COLO668 (cell line): ENCODE measurements around the gene HECW1.
"Not testable (repeated sequence)": the region's sequence is repeated elsewhere in the genome, so short reads cannot be mapped to it uniquely, and the experiment has no call there.

ENCODE experiments used
- DNase-seq: peaks from one replicate; lab custom pipeline; 2025; ENCODE audit not compliant: unreplicated experiment; lab: John Stamatoyannopoulos, UW

Gene HECW1

DNA sequence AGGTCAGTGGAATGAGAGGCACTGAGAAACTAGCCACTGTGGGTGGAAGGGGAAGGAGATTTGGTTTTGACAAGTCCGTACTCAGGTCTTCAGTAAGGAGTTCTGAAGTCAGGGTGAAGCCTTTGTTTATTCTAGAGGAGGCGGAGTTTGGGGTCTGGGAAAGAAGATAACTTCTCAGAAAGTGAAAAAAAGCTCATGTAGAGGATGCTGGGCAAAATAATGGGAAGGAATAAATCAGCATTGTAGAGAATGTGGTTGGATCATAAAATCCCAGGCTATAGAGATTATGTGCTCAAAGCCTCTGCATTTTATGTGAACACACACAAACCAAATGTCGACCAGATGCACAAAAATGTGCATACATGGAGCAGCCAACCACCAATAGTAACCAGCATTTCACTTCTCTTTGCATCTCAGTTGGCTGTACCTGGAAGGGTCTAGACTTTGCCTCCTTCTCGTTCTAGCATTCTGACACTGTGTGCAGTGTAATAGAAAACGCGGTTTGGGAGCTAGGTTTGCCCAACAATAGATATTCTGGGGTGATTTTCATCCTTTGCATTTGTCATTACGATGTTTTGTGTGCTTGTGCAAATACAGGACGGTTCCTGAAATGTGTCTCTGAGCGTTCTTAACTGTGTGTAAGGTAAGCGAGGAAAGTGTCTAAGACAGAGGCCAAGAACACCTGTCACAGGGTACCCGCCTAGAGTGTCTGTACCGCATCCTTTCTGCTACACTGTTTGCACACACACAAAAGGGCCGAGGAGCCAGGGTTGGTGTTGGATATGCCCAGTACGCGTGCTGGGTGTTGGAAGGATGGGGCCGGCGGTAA lies 603 bp upstream of the HECW1 start:
- DNase-seq, result no peak

DNA sequence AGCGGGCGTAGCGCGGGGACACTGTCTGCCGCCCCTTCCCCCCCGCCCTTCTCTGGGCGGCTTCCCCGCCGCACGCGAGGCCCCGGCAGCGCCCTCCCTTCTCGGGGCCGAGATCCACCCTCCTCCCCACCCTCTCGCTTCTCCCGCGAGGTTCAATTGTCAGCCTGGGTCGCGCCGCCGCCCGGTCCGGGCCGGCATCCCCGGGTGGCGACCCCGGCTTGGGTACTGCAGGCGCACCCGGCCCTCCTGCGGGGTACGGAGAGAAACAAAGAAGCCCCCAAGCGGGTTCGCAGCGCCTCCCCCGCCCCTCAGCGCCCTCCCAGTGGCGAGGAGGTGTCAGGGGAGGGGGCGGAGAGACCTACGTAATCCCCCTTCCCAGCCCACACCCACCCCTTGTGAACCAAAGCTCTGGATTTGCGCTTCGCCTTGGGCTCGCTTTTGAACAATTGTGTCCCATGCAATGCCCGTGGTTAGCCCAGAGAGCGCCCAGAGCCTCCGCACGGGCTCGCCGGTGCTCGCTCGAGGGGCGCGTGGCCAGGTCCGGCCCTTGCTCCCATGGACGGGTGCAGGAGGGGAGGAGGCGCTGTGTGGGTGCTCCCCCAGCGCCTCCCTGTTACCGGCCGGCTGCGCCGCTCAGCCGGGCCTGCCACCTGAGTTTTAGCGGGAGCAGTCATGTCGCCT lies 634 bp downstream of the HECW1 start:
- no peak for DNase-seq

DNA sequence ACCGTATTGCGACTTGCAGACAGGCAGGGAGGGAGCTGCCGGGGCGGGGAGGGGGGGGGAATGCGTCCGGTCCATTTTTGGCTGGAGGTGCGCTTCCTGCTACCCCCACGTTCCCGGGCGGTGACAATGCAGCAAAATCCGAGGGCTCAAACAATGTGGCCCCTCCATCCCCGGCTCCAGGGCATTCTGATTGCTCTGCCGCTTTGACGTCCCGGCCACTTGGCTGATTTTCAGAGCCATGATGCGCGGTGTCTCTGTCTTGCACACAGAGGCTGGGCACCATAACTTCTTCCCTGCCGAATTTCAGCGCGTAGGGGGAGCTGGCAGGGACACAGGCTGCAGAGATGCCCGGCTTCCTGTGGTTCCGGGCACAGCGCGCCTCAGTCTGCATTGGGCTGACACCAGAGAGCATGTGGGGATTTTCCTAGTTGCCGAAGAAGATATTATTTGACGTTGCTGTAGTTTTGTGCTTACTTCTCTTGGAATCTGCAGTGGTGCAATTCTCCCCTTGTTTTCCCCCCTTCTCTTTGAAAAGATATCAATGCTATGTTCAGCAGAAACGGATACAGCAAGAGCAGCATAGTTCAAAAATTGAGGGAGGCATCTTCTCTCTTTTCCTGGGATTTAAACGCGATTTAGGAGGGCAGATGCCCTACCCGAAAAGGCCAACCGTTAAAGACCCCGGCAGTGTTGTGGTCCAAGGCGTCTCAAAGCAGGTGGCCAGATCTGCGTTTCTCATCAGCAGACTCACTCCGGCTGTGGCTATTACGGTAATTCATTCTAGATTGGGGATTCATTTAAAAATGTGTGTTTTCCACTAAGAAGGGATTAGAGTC lies 1.4 kb downstream of the HECW1 start:
- DNase-seq, result no peak

DNA sequence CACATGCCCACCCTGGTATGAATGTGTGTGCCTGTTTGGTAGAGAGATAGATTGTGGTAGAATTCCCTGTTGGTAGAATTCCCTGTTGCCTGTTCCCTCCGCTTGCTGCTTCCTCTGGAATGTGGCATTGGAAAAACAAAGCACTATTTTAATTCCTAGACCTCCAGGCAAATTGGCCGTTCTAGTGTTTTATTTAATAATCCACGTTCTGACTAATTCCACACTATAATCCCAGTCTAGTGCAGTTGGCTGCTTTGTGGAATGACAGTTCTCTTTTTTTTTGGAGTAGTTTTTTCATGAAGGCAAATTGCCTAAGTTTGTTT lies 2.0 kb downstream of the HECW1 start:
- no peak for DNase-seq

DNA sequence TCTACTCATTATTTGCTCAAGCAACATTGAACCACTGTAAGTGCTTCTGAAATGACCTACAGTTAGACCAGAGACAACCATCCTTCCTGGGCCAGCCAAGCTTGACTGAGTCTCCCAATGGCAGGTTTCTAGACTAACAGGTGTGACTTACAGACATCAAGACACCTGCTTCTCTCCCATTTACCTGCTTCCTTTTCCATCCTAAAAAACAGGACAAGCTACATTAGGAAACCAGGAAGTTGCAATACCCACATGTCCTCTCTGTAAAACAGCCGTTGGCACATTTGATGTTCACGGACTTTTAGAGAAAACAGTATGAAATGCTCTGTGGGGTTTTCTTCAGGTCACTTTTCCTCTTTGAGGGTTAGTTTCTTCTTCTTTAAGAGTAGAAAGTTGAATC lies 4.0 kb downstream of the HECW1 start:
- no peak for DNase-seq

DNA sequence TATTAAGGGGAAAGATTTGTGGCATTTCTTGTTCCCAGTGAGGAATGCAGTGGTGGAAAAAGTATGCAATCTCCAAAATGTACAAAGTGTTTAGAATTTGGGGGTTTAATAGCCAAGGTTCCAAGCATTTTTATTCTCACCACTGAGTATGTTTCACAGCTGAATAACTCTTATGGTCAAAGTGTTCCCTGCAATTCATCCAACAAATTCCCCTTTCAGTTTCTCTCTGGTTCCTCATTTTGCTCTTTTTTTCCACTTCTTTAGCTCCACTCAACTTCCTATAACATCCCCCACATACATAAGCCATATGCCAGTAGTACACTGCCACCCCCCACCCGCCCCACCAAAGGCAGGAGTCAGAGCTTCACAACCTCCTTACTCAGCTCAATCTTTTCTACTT lies 4.6 kb downstream of the HECW1 start:
- no peak for DNase-seq

DNA sequence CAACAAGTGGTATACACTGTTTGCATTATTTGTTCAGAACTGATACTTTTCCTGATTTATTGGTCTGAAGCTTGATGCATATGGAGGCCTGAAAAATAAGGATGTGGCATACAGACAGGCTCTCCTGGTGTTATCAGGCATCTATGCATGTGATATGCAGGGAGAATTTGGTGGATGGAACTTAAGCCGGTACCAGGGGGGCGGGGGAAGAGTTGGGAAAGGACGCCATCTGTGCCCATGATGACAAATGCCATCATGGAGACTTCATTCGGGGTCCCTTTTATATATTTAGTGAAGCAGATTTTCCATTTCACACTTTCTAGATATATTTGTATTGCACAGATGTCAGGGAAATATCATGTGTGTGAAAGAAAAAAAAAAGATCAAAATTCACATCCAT lies 5.4 kb downstream of the HECW1 start:
- no peak for DNase-seq

DNA sequence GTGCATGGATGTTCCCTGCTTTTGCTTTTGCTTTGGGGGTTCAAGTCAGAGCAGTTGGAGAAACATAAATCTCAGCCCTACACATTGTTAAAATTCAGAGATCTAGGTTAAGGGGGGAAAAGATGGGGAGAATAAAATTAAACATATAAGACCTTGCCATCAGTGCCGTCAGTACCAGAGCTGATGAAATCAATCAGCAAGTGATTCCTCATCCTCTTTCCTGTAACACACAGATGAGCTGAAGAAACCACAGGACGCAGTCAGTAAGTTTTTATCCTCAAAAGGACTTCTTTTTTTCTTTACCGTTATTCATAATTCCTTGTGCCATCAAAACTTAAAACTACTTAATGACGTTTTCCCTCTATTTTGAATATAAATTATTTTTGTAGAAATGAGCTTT lies 5.9 kb downstream of the HECW1 start:
- no peak for DNase-seq

DNA sequence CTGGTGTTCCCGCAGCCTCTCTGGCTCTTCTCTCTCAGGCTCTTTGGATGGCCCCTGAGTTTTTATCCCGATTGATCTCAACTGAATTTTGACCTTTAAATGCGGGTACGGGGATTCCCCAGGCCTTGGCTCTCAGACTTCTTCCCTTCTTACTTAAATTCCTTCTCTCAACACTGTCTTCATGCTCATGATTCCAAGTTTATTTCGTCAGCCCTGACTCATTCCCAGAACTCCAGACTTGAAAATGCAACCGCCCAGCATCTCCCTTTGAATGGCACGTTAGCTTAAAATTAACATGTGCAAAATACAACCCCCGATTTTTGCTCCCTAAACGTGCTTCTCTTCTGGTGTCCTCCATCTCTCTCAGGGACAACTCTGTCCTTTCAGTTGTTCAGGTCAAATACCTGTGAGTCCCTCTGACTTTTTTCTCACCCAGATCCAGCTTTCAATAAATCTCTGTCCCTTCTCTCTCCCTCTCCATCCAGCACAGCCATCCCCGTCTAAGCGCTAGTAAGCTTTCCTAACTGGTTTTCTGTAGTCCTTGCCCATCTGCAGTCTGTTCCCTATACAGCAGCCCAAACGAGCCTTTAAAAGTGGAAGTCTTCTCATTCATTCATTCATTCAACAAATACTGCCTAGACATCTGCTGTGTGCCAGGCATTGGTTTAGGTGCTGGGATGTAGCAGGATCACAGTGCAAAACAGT lies 7.1 kb downstream of the HECW1 start:
- no peak for DNase-seq

DNA sequence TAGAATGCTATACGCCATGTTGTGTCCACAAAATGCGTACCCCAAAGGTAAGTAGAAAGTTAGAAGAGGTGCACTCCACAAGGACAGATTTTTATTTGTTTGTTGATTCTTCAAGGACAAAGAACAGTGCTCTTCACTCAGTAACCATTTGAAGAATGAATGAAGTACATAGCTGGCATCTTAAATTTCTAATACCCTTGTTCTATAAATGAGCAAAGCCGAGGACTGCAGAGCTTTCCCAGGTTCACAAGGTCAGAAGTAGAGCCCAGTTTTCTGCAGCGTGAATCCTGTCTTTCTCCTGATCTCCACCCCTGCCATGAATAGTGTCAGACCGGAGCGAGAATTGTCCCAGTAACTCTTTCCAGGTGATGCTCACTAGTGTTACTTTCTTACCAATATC lies 9.5 kb downstream of the HECW1 start:
- DNase-seq, result no peak

DNA sequence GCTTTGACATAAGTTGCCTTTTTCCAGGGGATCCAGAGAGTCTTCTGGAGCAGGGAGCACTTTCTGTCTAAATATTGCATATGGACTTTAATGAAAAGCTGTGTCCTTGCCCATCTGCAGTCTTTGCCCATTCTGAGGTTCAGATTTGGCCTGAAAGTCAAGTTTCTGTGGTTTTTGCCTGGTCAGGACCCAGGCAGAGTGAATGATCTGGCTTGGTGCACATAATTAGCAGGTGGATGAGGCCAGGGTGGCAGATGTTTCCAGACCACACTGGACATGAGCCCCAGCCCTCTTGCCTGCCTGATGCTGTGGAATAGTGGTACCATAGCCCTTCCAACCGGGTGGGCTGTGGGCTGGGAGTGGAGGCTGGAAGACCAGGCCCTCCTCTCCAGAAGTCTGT lies 11.0 kb downstream of the HECW1 start:
- no peak for DNase-seq

DNA sequence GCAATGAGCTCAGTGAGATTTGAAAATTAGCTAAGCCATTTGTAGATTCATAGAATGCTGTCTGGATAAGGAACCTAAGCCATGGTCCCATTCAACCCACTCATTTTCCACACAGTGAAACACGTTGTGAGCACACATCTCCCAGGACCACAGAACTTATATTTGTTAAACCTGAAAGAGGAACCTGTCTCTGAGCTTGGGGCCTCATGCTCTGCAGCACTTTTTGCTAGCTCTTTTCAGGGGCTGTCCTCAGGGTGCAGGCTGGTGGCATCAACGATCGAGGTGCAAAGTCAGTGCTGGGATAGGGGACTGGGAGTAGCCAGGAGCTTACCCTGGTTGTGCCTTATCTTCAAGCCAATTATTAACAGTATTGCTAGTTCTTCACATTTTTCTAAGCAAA lies 11.9 kb downstream of the HECW1 start:
- DNase-seq, result no peak

DNA sequence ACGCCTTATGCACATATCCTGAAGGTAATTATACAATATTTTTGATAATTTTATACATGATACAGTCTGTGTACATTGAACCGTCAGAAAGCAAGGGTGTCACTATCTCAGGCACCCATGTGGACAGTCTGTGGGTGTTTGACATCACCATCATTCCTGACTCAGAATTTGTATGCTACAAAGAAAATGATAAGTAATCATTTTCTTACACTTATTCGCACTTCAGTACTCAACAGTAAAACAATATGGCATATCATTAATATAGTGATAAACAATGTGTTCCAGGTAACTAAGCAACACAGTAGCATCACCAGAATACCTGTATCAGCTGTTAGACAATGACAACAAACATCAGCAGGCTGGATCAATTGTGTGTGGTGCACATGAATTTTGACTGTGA lies 17.9 kb downstream of the HECW1 start:
- DNase-seq, result no peak

DNA sequence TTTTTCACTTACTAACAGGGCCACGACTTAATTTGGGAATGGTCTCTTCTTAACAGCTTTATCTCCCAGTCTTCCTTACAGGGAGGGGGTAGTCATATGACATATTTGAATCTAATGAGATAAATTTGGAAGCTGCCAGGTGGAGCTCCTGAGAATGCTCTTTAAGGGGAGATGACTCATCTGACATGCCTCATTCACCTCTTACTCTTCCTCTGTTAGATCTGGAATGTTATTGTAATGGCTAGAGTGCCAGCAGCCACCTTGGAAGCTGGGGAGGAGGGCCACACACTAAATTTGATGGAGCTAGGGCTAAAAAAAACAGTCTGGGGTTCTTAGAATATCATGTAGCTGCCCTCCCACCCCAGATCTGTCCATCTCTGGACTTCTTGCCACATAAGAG lies 22.7 kb downstream of the HECW1 start:
- DNase-seq, result no peak

DNA sequence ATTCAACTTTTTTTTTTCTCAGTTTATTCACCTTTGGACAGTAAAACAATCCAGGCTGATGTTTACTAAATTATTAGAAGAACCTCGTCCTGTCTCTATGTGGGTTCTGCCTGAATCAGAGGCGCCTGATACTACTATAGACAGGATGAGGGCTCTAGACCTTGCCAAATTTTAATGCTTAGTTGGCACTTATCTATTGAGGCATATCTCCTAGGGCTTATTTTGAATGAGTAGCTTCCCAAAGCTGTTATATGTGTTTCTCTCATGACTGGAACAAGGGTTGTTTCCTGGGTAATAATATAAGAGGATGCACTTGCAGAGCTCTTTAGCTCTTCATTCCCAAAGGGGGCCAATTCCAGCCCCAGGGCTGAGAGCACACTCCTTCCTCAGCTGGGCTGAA lies 23.6 kb downstream of the HECW1 start:
- DNase-seq, result no peak

DNA sequence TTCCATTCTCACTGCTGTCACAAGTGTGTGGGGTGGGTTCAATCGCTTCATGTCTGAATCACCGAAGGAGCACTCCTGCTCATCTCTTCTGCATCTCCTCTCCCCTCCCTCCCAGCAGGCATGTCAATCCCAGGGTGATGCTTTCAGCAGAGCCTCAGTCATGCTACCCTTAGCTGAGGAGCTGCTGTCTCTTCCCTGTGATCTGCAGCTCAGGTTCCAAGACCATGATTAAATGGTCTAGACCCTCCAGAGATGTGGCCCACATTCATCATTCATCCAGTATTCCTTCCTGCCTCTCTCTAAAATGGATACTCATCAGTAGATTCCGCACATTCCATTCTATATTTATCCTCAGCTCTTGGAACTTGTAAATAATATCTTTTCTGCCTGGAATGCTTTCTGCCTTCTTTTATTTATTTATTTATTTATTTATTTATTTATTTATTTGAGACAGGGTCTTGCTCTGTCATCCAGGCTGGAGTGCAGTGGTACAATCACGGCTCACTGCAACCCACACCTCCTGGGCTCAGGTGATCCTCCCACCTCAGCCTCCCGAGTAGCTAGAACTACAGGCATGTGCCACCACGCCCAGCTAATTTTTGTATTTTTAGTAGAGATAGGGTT lies 24.8 kb downstream of the HECW1 start:
- not testable (repeated sequence) for DNase-seq

DNA sequence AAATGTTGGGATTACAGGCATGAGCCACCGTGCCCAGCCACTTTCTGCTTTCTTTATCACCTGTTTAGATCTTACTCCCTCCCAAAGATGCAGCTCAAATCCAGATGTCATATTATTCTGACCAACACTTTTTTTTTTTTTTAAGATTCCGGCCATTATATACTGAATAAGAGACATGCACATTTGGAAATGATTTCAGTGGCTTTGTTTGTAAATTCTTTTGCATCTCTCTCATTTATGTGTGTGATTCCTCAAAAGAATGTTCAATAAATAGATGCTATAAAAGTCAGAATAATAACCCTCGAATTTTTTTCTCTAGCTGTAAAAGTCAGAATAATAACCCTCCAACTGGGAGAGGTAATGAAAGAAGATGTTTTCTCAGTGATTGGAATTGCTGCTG lies 25.4 kb downstream of the HECW1 start:
- DNase-seq, result no peak

DNA sequence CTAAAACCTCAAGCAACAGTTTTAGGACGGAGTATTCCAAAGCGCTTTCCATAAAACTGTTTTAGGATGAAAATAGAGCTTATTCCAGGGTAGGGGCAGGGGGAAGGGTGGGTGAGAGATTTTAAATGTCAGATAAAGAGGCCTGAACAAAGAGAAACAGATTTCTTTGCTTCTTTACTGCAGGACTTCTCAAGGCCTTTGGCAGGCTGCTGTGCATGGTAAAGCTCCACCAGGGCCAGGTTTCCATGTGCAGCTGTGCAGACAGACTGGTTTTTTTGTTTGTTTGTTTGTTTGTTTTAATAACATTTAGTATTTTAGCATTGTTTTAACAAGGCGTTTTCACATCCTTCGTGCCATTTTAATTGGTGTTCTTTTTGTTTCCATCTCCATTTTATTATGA lies 26.3 kb downstream of the HECW1 start:
- DNase-seq, result no peak

DNA sequence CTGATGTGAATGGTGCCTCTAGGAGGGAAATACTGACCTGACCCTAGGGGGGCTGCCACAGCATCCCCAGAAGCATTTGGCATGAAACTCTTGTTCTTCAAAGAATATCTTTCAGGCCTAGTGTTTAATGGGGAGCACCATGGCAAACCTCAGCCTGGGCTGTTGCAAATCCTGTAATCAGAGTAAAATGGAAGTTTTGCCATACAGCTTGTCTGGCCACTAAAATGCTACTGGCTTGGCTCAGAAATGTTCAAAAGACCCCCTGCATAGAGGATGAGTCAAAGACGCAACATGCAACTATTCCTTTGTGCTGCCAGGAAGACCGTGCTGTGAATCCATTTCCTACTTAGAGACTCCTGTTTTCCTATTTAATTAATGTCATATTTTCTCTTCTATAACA lies 26.7 kb downstream of the HECW1 start:
- no peak for DNase-seq

DNA sequence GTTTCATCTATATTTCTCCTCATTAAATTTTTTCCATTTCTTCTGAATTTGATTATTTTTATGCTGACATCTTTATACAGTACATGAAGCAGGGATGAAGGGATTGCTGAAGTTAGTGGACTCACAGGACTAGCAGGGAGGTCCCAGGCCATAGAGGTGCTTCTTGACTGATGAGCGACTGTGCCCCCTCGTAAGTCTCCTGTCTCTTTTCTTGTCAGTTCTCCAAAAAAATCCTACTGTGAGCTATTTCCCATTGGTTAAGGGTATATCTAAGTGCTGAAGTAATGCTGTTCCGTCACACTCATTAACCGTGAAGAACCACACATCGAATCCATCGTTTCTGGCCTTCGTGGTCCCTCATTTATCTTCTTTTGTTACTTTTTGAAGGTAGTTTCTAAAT lies 27.7 kb downstream of the HECW1 start:
- DNase-seq, result no peak

DNA sequence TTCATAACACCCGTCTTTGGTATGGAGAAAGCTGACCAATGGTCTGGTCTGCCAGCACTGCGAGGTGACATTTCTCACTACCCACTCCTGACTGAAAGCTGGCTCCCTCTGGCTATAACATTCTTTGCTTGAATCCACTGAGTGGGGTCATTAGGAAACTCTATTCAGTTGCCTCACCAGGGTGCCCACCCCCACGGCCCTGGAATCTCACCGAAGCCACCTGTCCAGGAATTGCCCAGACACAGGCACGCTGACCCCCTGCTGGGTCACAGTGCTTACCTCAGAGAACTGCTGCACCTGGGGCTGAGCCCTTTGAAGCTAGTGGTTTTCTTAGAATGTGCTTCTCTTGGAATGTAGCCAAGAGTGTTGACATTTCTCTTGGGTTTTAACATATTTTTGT lies 28.6 kb downstream of the HECW1 start:
- DNase-seq, result no peak
